Activated naive CD8-positive, alpha-beta T cell treated with anti-CD3 and anti-CD28 coated beads, Interleukin-2, amount 50 U/mL, for 24 hours (primary cell): ENCODE measurements around the gene EVPLL.
"Not testable (repeated sequence)": the region's sequence is repeated elsewhere in the genome, so short reads cannot be mapped to it uniquely, and the experiment has no call there.

Source experiments
- ATAC-seq: fragments of 150-1000 bp; cut with Tn5 transposase; one replicate; pipeline ENCODE4 v1.10.0; 2021
- DNase-seq: peaks from one replicate; pipeline ENCODE4 v3.0.0; 2021
- H3K27ac Mint-ChIP-seq: one replicate; pipeline ENCODE4 v1.8.0; 2021; ENCODE audit warnings: mild to moderate bottlenecking, mixed read lengths
- H3K27me3 Mint-ChIP-seq: one replicate; pipeline ENCODE4 v1.8.0; 2021; ENCODE audit warnings: mixed read lengths
- H3K36me3 Mint-ChIP-seq: one replicate; pipeline ENCODE4 v1.8.0; 2021; ENCODE audit warnings: low read depth, mixed read lengths
- H3K4me1 Mint-ChIP-seq: one replicate; pipeline ENCODE4 v1.8.0; 2021; ENCODE audit warnings: mixed read lengths
- H3K4me3 Mint-ChIP-seq: one replicate; pipeline ENCODE4 v1.8.0; 2021; ENCODE audit warnings: mild to moderate bottlenecking, moderate library complexity, mixed read lengths
- H3K9me3 Mint-ChIP-seq: one replicate; pipeline ENCODE4 v1.8.0; 2021; ENCODE audit warnings: mixed read lengths

EVPLL gene

DNA sequence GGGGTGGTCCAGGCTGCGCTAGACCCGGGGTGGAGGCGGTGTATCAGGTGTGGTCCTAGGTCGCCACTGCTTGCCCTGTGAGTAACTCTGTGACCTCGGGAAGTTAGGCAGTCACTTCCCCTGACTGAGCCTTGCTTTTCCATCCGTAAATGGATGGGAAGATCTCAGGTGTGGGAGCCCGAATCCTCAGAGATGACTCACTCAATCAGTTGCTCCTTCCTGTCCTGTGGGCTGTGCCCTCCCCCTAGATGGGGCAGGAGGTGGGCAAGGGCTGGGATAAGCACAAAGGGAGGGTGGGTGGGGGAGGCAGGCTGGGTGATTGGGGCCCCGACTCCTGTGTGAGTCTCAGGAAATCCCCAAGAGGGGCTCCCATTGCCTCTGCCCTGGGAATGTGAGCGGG is 54.6 kb downstream of the EVPLL start:
- not testable (repeated sequence) for H3K4me1 Mint-ChIP-seq, ATAC-seq, DNase-seq, H3K9me3 Mint-ChIP-seq, H3K36me3 Mint-ChIP-seq, H3K27ac Mint-ChIP-seq, H3K4me3 Mint-ChIP-seq, H3K27me3 Mint-ChIP-seq
